H9 (cell line): Measurements from ENCODE around the gene P2RX2. TPM values are rescaled to one million over a fixed set of nuclear protein-coding genes. Genes with fewer than 3 reads are reported as not detected.

Source experiments
- DNase-seq: peaks from one replicate; pipeline ENCODE4 v3.0.0-alpha.2; 2017
- H2AFZ ChIP-seq: one replicate; pipeline ENCODE4 v1.6.1; 2013; ENCODE audit warnings: mild to moderate bottlenecking, low read length, control low read depth, moderate library complexity
- H2AK5ac ChIP-seq: 2 replicates; pipeline ENCODE4 v1.6.1; 2013; ENCODE audit warnings: low read length, control low read depth, mixed read lengths; ENCODE audit not compliant: insufficient read length
- H2BK120ac ChIP-seq: one replicate; pipeline ENCODE4 v1.6.1; 2013; ENCODE audit warnings: low read depth, mild to moderate bottlenecking, low read length, control low read depth, inconsistent platforms; ENCODE audit not compliant: poor library complexity, severe bottlenecking
- H2BK12ac ChIP-seq: 2 replicates; pipeline ENCODE4 v1.6.1; 2013; ENCODE audit warnings: low read length, control low read depth, mixed read lengths, low read depth; ENCODE audit not compliant: insufficient read length
- H2BK15ac ChIP-seq: 2 replicates; pipeline ENCODE4 v1.6.1; 2013; ENCODE audit warnings: low read depth, low read length, control low read depth
- H2BK20ac ChIP-seq: one replicate; pipeline ENCODE4 v1.6.1; 2013; ENCODE audit warnings: low read depth, mild to moderate bottlenecking, low read length, control low read depth, inconsistent platforms; ENCODE audit not compliant: poor library complexity, severe bottlenecking
- H2BK5ac ChIP-seq: 2 replicates; pipeline ENCODE4 v1.6.1; 2013; ENCODE audit warnings: low read length, control low read depth, mixed read lengths; ENCODE audit not compliant: insufficient read length
- H3K14ac ChIP-seq: 2 replicates; pipeline ENCODE4 v1.6.1; 2013; ENCODE audit warnings: low read length, control low read depth; ENCODE audit not compliant: insufficient read depth
- H3K18ac ChIP-seq: 2 replicates; pipeline ENCODE4 v1.6.1; 2013; ENCODE audit warnings: low read depth, mild to moderate bottlenecking, mixed read lengths, low read length, control low read depth; ENCODE audit not compliant: insufficient read length
- H3K23ac ChIP-seq: 2 replicates; pipeline ENCODE4 v1.6.1; 2013; ENCODE audit warnings: low read length, control low read depth, mixed read lengths, low read depth; ENCODE audit not compliant: insufficient read length
- H3K23me2 ChIP-seq: 2 replicates; pipeline ENCODE4 v1.6.1; 2013; ENCODE audit warnings: low read depth, mild to moderate bottlenecking, mixed read lengths, low read length, control low read depth; ENCODE audit not compliant: insufficient read length, poor library complexity, severe bottlenecking
- H3K27ac ChIP-seq: 2 replicates; pipeline ENCODE4 v1.5.1; 2013; ENCODE audit warnings: low read length, control low read depth, mixed read lengths, low read depth; ENCODE audit not compliant: insufficient read length
- H3K27me3 ChIP-seq: 2 replicates; pipeline ENCODE4 v1.6.1; 2013; ENCODE audit warnings: low read length, control low read depth, inconsistent platforms; ENCODE audit not compliant: insufficient read depth
- H3K4ac ChIP-seq: 2 replicates; pipeline ENCODE4 v1.6.1; 2013; ENCODE audit warnings: low read depth, mild to moderate bottlenecking, control low read depth, inconsistent platforms, low read length, moderate library complexity
- H3K4me1 ChIP-seq: 2 replicates; pipeline ENCODE4 v1.6.1; 2013; ENCODE audit warnings: low read length, control low read depth, inconsistent platforms; ENCODE audit not compliant: insufficient read depth
- H3K4me2 ChIP-seq: 2 replicates; pipeline ENCODE4 v1.6.1; 2013; ENCODE audit warnings: low read length, control low read depth, mixed read lengths; ENCODE audit not compliant: insufficient read length, insufficient read depth
- H3K56ac ChIP-seq: 2 replicates; pipeline ENCODE4 v1.6.1; 2013; ENCODE audit warnings: low read depth, mild to moderate bottlenecking, mixed read lengths, low read length, control low read depth; ENCODE audit not compliant: insufficient read length
- H3K79me1 ChIP-seq: 2 replicates; pipeline ENCODE4 v1.6.1; 2013; ENCODE audit warnings: low read depth, mild to moderate bottlenecking, moderate library complexity, low read length, control low read depth, inconsistent platforms; ENCODE audit not compliant: insufficient read depth, poor library complexity, severe bottlenecking
- H3K79me2 ChIP-seq: 2 replicates; pipeline ENCODE4 v1.6.1; 2013; ENCODE audit warnings: low read length, control low read depth, inconsistent platforms; ENCODE audit not compliant: insufficient read depth
- H3K9ac ChIP-seq: 2 replicates; pipeline ENCODE4 v1.6.1; 2013; ENCODE audit warnings: low read length, control low read depth, mixed read lengths; ENCODE audit not compliant: insufficient read length; ENCODE audit errors: extremely low read depth
- H3K9me3 ChIP-seq: one replicate; pipeline ENCODE4 v1.6.1; 2013; ENCODE audit warnings: low read depth, low read length, inconsistent platforms; ENCODE audit not compliant: control insufficient read depth
- H3T11ph ChIP-seq: one replicate; pipeline ENCODE4 v1.6.1; 2013; ENCODE audit warnings: mild to moderate bottlenecking, low read length, control low read depth, inconsistent platforms
- H4K20me1 ChIP-seq: one replicate; pipeline ENCODE4 v1.6.1; 2013; ENCODE audit not compliant: control insufficient read depth, insufficient read length, insufficient read depth
- H4K5ac ChIP-seq: 2 replicates; pipeline ENCODE4 v1.6.1; 2013; ENCODE audit warnings: low read depth, mild to moderate bottlenecking, mixed read lengths, low read length, control low read depth; ENCODE audit not compliant: insufficient read length
- H4K8ac ChIP-seq: replicated peaks from 2 replicates; pipeline ENCODE4 v1.6.1; 2013; ENCODE audit warnings: low read length, control low read depth, mixed read lengths, low read depth; ENCODE audit not compliant: insufficient read length
- H4K91ac ChIP-seq: 2 replicates; pipeline ENCODE4 v1.6.1; 2013; ENCODE audit warnings: low read depth, mild to moderate bottlenecking, moderate library complexity, mixed read lengths, low read length, control low read depth; ENCODE audit not compliant: insufficient read length
- H3K27ac Mint-ChIP-seq, 3 experiments: 2 replicates in 2 of 3; 3 replicates in 1 of 3; pipeline ENCODE4 v1.8.0; 2020 to 2021; ENCODE audit warnings: mixed read lengths in 3 of 3, mild to moderate bottlenecking in 1 of 3, moderate library complexity in 1 of 3
- H3K27me3 Mint-ChIP-seq: 2 replicates; pipeline ENCODE4 v1.8.0; 2021; ENCODE audit warnings: low read depth, mild to moderate bottlenecking, moderate library complexity, mixed read lengths
- H3K36me3 Mint-ChIP-seq, 3 experiments: 2 replicates in 2 of 3; 3 replicates in 1 of 3; pipeline ENCODE4 v1.8.0; 2020 to 2021; ENCODE audit warnings: low read depth in 3 of 3, mixed read lengths in 3 of 3; ENCODE audit not compliant: insufficient read depth in 1 of 3
- H3K4me1 Mint-ChIP-seq, 2 experiments: 2 replicates each; pipeline ENCODE4 v1.8.0; 2020; ENCODE audit warnings: mixed read lengths in 2 of 2
- H3K4me3 Mint-ChIP-seq, 2 experiments: 2 replicates in 1 of 2; 3 replicates in 1 of 2; pipeline ENCODE4 v1.8.0; 2020 to 2021; ENCODE audit warnings: mild to moderate bottlenecking in 2 of 2, mixed read lengths in 2 of 2, moderate library complexity in 1 of 2
- H3K9me3 Mint-ChIP-seq, 2 experiments: 2 replicates in 1 of 2; 3 replicates in 1 of 2; pipeline ENCODE4 v1.8.0; 2020; ENCODE audit warnings: mild to moderate bottlenecking in 2 of 2, mixed read lengths in 2 of 2, moderate library complexity in 1 of 2
- WGBS: extraction: QIAGEN DNeasy Blood & Tissue Kit; methylation state at CpG from one replicate; pipeline ENCODE4 v1.1.7; 2013; ENCODE audit warnings: missing lambda C conversion rate, low lambda C conversion rate, mixed read lengths; ENCODE audit not compliant: insufficient read length; ENCODE audit errors: extremely low coverage; 5-methylcytosine and 5-hydroxymethylcytosine counted together
- total RNA-seq: library from RNA; stranded (reverse); gene quantifications from 2 replicates; pipeline ENCODE4 v1.2.1, GENCODE V29; 2021
- TF ChIP-seq, protein P1 (sequence below): fragments of 200-600 bp; sonication (generic); conservative IDR thresholded peaks from 3 replicates; pipeline ENCODE4 v1.8.0; 2021; ENCODE audit warnings: antibody characterized with exemption, mild to moderate bottlenecking

Gene P2RX2
- total RNA-seq, 1 experiment from 2014 or later, result 1.8 TPM

DNA sequence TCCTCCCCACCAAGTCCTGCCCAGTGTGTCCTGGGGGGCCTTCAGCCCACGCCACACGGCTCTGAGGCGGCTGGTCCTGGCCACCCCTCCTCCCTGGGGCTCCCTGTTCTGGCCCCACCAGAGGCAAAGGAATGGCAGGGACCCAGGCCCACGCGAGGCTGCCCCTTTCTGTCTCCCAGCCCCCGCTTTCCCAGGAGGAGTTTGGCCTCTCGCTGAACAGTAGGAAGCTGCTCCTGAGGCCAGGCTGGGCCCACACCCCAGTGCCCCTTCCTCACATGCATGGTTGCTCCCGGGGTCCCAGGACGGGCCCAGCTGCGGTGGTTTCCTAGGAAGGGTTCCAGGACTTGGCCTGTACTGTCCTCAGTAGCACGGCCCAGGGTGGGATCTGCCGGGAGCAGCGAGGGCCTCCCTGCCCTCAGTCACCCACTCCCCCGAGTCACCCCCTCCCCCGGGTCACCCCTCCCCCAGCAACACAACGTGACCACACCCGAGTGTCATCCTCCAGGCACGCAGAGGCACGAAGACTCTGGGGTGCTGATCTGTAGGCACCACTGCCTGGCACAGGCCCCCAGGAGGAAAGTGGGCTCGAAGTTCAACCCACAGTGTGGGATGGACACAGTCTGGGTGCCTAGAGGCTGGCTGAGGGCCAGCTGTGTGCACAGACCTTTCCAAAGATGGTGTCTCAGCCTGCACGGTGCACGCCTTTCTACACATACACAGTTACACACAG lies 41.2 kb upstream of the P2RX2 start:
- Histone ChIP-seq H4K20me1 (peaks cover 2% of the 10 kb centered on the region), H3K4me2 (no peak overlapping the region), H4K8ac (no peak overlapping the region), H2AK5ac (no peak overlapping the region), H3K79me1 (no peaks in the 10 kb centered on the region), H4K5ac (no peak overlapping the region), H2BK20ac (no peak overlapping the region), H3K18ac (no peak overlapping the region), H3K9ac (no peak overlapping the region), H3K27me3 (no peaks in the 10 kb centered on the region), H3K4me1 (no peaks in the 10 kb centered on the region), H3K14ac (no peak overlapping the region), H3K56ac (no peak overlapping the region), H2BK5ac (no peak overlapping the region), H2BK120ac (no peak overlapping the region), H3K9me3 (no peaks in the 10 kb centered on the region), H2BK12ac (no peak overlapping the region), H3K79me2 (no peaks in the 10 kb centered on the region), H2BK15ac (no peak overlapping the region), H3K23ac (no peak overlapping the region), H3T11ph (no peak overlapping the region), H3K23me2 (peaks cover 4% of the 10 kb centered on the region), H3K27ac (no peak overlapping the region), H3K4ac (no peak overlapping the region), H4K91ac (no peak overlapping the region), H2AFZ (no peak overlapping the region)
- DNase-seq, result no peak
- peaks cover 16 to 46% (median 44%) of the 10 kb centered on the region in 3 experiments; a peak in 6 of 7 replicates for H3K36me3 Mint-ChIP-seq
- TF ChIP-seq, protein P1, sequence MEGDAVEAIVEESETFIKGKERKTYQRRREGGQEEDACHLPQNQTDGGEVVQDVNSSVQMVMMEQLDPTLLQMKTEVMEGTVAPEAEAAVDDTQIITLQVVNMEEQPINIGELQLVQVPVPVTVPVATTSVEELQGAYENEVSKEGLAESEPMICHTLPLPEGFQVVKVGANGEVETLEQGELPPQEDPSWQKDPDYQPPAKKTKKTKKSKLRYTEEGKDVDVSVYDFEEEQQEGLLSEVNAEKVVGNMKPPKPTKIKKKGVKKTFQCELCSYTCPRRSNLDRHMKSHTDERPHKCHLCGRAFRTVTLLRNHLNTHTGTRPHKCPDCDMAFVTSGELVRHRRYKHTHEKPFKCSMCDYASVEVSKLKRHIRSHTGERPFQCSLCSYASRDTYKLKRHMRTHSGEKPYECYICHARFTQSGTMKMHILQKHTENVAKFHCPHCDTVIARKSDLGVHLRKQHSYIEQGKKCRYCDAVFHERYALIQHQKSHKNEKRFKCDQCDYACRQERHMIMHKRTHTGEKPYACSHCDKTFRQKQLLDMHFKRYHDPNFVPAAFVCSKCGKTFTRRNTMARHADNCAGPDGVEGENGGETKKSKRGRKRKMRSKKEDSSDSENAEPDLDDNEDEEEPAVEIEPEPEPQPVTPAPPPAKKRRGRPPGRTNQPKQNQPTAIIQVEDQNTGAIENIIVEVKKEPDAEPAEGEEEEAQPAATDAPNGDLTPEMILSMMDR, result no peak
- H3K27me3 Mint-ChIP-seq, result peaks cover 38% of the 10 kb centered on the region
- no peak overlapping the region for H3K27ac Mint-ChIP-seq
- H3K4me1 Mint-ChIP-seq, result no peaks in the 10 kb centered on the region
- H3K9me3 Mint-ChIP-seq, result no peaks in the 10 kb centered on the region
- H3K4me3 Mint-ChIP-seq, result no peak overlapping the region
- WGBS, result no CpG with 5 or more reads among the region's 22 CpGs
